ENCODE results near the gene HGD. TPM values are rescaled to one million over a fixed set of nuclear protein-coding genes. Genes with fewer than 3 reads are reported as not detected.
"Not testable (repeated sequence)": the region's sequence is repeated elsewhere in the genome, so short reads cannot be mapped to it uniquely, and the experiment has no call there.

The HGD gene, protein sequence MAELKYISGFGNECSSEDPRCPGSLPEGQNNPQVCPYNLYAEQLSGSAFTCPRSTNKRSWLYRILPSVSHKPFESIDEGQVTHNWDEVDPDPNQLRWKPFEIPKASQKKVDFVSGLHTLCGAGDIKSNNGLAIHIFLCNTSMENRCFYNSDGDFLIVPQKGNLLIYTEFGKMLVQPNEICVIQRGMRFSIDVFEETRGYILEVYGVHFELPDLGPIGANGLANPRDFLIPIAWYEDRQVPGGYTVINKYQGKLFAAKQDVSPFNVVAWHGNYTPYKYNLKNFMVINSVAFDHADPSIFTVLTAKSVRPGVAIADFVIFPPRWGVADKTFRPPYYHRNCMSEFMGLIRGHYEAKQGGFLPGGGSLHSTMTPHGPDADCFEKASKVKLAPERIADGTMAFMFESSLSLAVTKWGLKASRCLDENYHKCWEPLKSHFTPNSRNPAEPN
- 19.2 TPM for total RNA-seq

DNA sequence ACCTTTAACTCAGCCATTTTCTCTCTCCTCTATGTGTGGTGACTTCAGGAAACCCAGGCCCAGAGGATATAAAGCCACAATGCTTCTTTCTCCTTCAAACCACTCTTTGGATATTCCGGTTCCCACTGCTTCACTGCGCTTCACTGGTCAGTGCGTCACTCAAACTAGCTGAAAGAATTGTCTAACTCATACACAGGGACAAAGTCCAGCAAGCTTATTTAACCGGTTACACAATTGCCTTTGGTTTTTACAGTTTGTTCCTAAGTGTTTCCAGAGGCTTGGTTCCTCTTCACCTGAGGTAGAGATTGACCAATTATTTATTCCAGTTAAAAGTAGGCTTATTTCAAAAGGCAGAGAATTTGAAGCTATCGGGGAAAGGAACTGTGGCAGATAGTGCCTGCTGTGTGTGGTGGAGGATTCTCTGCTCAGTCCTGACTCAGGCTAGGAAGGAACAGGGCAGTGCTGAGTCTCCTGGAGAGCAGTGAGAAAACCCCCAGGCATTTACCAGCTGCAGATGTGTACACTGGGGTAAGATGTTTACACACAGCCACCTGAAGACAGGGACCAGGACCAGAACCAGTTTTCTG is at the start of gene HGD:
Gene HGD (minus strand): TSS at position 145 of the 587 bp plus-strand sequence. CDS start 128 bp downstream, at position 17.
- H3K9me3 ChIP-seq, result no peaks in the 10 kb centered on the region
- DNase-seq (ENCODE audit: low spot score in 2 of 2), result no peak
- intact Hi-C loops (cut with DNase I), result no loop called here
- TF ChIP-seq, protein P1, sequence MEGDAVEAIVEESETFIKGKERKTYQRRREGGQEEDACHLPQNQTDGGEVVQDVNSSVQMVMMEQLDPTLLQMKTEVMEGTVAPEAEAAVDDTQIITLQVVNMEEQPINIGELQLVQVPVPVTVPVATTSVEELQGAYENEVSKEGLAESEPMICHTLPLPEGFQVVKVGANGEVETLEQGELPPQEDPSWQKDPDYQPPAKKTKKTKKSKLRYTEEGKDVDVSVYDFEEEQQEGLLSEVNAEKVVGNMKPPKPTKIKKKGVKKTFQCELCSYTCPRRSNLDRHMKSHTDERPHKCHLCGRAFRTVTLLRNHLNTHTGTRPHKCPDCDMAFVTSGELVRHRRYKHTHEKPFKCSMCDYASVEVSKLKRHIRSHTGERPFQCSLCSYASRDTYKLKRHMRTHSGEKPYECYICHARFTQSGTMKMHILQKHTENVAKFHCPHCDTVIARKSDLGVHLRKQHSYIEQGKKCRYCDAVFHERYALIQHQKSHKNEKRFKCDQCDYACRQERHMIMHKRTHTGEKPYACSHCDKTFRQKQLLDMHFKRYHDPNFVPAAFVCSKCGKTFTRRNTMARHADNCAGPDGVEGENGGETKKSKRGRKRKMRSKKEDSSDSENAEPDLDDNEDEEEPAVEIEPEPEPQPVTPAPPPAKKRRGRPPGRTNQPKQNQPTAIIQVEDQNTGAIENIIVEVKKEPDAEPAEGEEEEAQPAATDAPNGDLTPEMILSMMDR (IDR thresholded peaks at IDR 0.05), result no peak
- H3K4me1 ChIP-seq, result peaks cover 0 to 2% of the 10 kb centered on the region in 2 donors
- H3K36me3 ChIP-seq, result no peaks in the 10 kb centered on the region
- no peak within 1 kb of the TSS for H3K27ac ChIP-seq
- H3K27me3 ChIP-seq, result no peaks in the 10 kb centered on the region
- no peak within 1 kb of the TSS for H3K4me3 ChIP-seq

DNA sequence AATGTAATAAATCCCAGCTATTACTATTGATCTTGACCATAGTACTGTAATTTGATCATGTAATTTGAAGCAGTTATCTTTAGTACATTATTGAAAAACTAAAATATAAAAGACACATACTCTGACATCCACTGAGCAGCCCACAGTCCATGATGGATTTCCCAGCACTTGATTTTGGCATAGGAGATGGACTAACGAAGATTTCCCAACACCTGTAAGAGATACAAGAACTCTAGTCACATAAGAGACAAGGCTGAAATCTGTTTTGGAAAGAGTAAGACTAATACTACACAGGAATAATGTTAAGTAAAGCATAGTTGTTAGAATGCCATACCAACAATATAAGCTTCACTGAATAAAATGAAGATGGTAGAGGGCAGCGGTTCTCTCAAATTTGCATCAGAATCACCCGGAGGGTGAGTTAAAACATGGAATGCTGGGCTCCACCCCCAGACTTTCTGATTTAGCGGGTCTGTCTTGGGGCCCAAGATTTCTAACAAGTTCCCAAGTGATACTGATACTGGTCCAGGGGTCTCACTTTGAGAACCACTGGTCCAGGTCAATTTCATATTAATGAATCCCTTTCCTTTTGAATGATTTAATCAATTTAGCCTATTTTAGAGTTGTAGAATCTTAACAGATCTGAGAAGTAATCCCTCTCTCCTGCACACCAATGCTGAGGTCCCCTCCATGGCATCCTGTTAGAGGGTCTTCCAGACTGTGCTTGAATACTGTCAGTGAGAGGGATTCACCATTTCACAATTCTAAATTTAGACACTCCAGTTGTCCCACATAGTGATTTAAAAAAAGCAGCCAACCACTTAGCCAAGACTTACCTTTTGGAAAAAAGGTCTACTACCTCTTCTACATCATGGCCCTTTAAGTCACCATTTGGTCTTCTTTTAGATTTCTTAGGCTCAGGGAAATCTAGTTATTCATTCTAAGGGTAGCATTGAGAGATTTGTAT is 48.8 kb upstream of the HGD start:
- Histone ChIP-seq H3K4me3 (no peak overlapping the region), H3K36me3 (peaks cover 0 to 19% of the 10 kb centered on the region in 2 donors), H3K9me3 (peaks cover 0 to 16% of the 10 kb centered on the region in 2 donors), H3K27me3 (no peaks in the 10 kb centered on the region), H3K4me1 (no peaks in the 10 kb centered on the region), H3K27ac (no peak overlapping the region)
- intact Hi-C loops (cut with DNase I), result no loop called here
- TF ChIP-seq, protein P1 (IDR thresholded peaks at IDR 0.05), result no peak
- DNase-seq (ENCODE audit: low spot score in 2 of 2), result no peak

DNA sequence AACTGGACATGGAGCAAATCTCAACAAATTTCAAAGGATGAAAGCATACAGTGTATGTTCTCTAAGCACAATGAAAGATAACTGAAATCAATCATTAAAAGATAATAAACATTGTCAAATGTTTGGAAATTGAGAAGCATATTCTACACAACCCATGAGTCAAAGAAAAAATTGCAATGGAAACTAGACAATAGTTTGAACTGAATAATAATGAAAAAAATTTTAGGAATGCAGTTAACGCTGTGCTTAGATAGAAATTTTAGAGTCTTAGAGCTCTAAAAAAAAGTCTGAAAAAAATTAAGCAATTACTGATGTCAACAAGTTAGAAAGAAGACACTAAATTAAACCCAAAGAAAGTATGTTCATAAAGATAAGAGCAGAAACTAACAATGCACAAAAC is 44.8 kb upstream of the HGD start:
- no peak overlapping the region for H3K27ac ChIP-seq
- TF ChIP-seq, protein P1 (IDR thresholded peaks at IDR 0.05), result no peak
- no peak overlapping the region for H3K4me3 ChIP-seq
- H3K36me3 ChIP-seq, result peaks cover 0 to 19% of the 10 kb centered on the region in 2 donors
- no peak for DNase-seq (ENCODE audit: low spot score in 2 of 2)
- intact Hi-C loops (cut with DNase I), result no loop called here
- H3K27me3 ChIP-seq, result no peaks in the 10 kb centered on the region
- H3K4me1 ChIP-seq, result no peaks in the 10 kb centered on the region
- H3K9me3 ChIP-seq, result peaks cover 0 to 5% of the 10 kb centered on the region in 2 donors

DNA sequence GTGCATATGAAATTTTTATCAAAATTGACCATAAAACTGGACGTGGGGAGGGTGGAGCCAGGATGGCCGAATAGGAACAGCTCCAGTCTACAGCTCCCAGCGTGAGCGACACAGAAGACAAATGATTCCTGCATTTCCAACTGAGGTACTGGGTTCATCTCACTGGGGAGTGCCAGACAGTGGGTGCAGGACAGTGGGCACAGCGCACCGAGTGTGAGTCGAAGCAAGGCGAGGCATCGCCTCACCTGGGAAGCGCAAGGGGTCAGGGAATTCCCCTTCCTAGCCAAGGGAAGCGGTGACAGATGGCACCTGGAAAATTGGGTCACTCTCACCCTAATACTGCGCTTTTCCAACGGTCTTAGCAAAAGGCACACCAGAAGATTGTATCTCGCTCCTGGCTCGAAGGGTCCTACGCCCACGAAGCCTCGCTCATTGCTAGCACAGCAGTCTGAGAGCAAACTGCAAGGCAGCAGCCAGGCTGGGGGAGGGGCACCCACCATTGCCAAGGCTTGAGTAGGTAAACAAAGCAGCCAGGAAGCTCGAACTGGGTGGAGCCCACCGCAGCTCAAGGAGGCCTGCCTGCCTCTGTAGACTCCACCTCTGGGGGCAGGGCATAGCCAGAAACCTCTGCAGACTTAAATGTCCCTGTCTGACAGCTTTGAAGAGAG is 37.3 kb upstream of the HGD start:
- H3K36me3 ChIP-seq; H3K9me3 ChIP-seq; H3K27ac ChIP-seq; intact Hi-C loops (cut with DNase I); H3K27me3 ChIP-seq; H3K4me1 ChIP-seq: not testable (repeated sequence)
- DNase-seq (ENCODE audit: low spot score in 2 of 2), result peak in 1 of 2 donors; percentile 64
- H3K4me3 ChIP-seq, result peak overlapping the region in 1 of 2 donors; percentile 53

DNA sequence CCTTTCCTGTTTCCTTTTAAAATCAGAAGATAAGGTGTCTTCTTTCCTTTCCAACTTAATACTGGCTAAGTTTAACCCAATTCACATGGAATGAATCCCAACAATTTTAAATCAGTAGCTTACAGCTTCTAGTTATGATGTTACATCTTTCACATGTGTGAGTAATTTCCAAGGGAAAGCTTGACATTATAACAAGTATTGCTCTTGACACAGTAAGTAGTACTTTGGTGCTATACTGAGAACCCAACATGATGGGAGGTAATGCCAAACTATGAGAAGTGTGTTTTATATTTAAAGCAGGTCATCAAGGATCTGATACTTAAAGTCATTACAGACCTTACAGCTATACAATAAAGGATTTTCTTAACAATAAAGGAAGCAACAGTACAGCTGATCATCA is 31.2 kb upstream of the HGD start:
- DNase-seq (ENCODE audit: low spot score in 2 of 2), result no peak
- no peaks in the 10 kb centered on the region for H3K27me3 ChIP-seq
- H3K27ac ChIP-seq, result no peak overlapping the region
- intact Hi-C loops (cut with DNase I), result no loop called here
- TF ChIP-seq, protein P1 (IDR thresholded peaks at IDR 0.05), result no peak
- H3K4me1 ChIP-seq, result no peaks in the 10 kb centered on the region
- H3K9me3 ChIP-seq, result no peaks in the 10 kb centered on the region
- H3K36me3 ChIP-seq, result peaks cover 4 to 8% of the 10 kb centered on the region in 2 donors
- H3K4me3 ChIP-seq, result no peak overlapping the region
